Fibroblast of pulmonary artery (primary cell): ENCODE measurements around the gene LHFPL6.

Source experiments
- DNase-seq: peaks from one replicate; pipeline ENCODE4 v3.0.0-alpha.2; 2010; ENCODE audit warnings: low read depth
- H3K4me3 ChIP-seq: replicated peaks from 2 replicates; pipeline ENCODE4 v1.5.1; 2011; ENCODE audit warnings: low read depth, mild to moderate bottlenecking, control low read depth, low read length, moderate library complexity
- CTCF ChIP-seq: IDR thresholded peaks from 2 replicates; pipeline ENCODE4 v1.5.1; 2011; ENCODE audit warnings: mild to moderate bottlenecking, control low read depth, low read length, inconsistent platforms; ENCODE audit errors: missing control alignments

Gene LHFPL6

GRCh38 chr13:39451860-39452301 lies 151.1 kb downstream of the LHFPL6 start:
- TF ChIP-seq CTCF, result no peak
- peak; percentile 83 for DNase-seq
- H3K4me3 ChIP-seq, result no peak overlapping the region

GRCh38 chr13:39451301-39451700 lies 151.7 kb downstream of the LHFPL6 start:
- no peak for TF ChIP-seq CTCF
- DNase-seq, result peak; percentile 73

DNA sequence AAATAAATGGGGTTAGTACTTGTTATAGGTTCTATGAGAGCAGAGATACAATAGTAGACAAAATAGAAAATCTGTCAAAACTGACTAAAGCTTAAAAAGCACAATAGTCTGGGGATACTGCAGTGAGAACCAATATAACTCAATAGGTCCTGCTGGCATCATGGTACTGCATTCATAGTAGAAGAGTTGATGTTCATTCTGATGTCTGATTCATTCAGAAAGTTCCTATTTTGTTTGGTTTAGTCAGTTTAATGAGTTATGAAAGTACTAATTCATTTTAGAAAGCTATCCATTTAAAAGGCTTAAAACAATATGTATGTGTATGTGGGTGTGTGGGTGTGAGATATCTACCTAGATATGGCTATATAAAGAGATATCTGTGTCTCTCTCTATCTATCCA lies 152.8 kb downstream of the LHFPL6 start:
- no peak for TF ChIP-seq CTCF
- H3K4me3 ChIP-seq, result no peak overlapping the region
- DNase-seq, result no peak

More at GRCh38 chr13:39451301-39451700, 151.7 kb downstream of the LHFPL6 start:
- no peak overlapping the region for H3K4me3 ChIP-seq

GRCh38 chr13:39448834-39449233 lies 154.2 kb downstream of the LHFPL6 start:
- no peak for DNase-seq
- H3K4me3 ChIP-seq, result no peak overlapping the region
- TF ChIP-seq CTCF, result no peak

- DNase-seq, result no peak
- no peak for TF ChIP-seq CTCF
- no peak overlapping the region for H3K4me3 ChIP-seq
Observed at GRCh38 chr13:39446865-39447264, 156.1 kb downstream of the LHFPL6 start.

GRCh38 chr13:39444866-39445265 lies 158.1 kb downstream of the LHFPL6 start:
- DNase-seq, result no peak
- H3K4me3 ChIP-seq, result no peak overlapping the region

More at GRCh38 chr13:39444866-39445265, 158.1 kb downstream of the LHFPL6 start:
- TF ChIP-seq CTCF, result no peak
